Measurements from ENCODE around the gene SYNCRIP.
A peak's percentile ranks its signal among the peaks of the same experiment; 100 is the strongest.

SYNCRIP gene

GRCh38 chr6:85580118-85580877, 62.4 kb downstream of the SYNCRIP start:
- Histone ChIP-seq H3K27ac (ENCODE audit: low read length, poor library complexity, severe bottlenecking) (no peak overlapping the region), H3K36me3 (ENCODE audit: control insufficient read depth in 1 of 2, insufficient read depth in 2 of 2, low read depth in 1 of 2, low read length in 2 of 2) (peaks cover 9 to 15% of the 10 kb centered on the region in 2 experiments), H2BK12ac (ENCODE audit: low read length in 2 of 2) (no peak overlapping the region), H3K18ac (ENCODE audit: low read depth in 1 of 2, low read length in 2 of 2) (no peak overlapping the region), H3K9me3 (ENCODE audit: control insufficient read depth, low read length) (peaks cover 7% of the 10 kb centered on the region), H3K9ac (ENCODE audit: low read length) (no peak overlapping the region), H3K27me3 (ENCODE audit: control insufficient read depth in 1 of 2, insufficient read depth in 1 of 2, low read length in 2 of 2) (no peaks in the 10 kb centered on the region), H2BK120ac (ENCODE audit: low read depth, low read length) (no peak overlapping the region), H3K23ac (ENCODE audit: low read length in 2 of 2) (no peak overlapping the region), H2AK5ac (ENCODE audit: low read length, severe bottlenecking) (no peak overlapping the region), H2AFZ (ENCODE audit: low read depth, low read length) (no peak overlapping the region), H3K4me1 (ENCODE audit: control insufficient read depth, insufficient read depth, low read depth, low read length) (peaks cover 9% of the 10 kb centered on the region), H4K91ac (ENCODE audit: low read length) (no peak overlapping the region), H3K79me1 (replicated peaks; ENCODE audit: low read length, poor library complexity, severe bottlenecking) (peaks cover 10% of the 10 kb centered on the region), H3K14ac (ENCODE audit: low read length in 2 of 2) (no peak overlapping the region), H3K4me3 (ENCODE audit: insufficient read depth in 1 of 2, low read depth in 1 of 2, low read length in 2 of 2) (no peak overlapping the region), H3K4ac (ENCODE audit: low read depth in 1 of 2, low read length in 2 of 2) (peak overlapping the region in 1 of 2 experiments; percentile 39), H4K8ac (ENCODE audit: low read length) (no peak overlapping the region), H3K4me2 (ENCODE audit: low read length, poor library complexity, severe bottlenecking) (no peak overlapping the region), H2BK5ac (ENCODE audit: low read depth, low read length, poor library complexity, severe bottlenecking) (no peak overlapping the region), H2BK15ac (ENCODE audit: low read depth, poor library complexity, severe bottlenecking) (no peak overlapping the region)
- DNase-seq, result peak; percentile 13
- 92% methylated on average over 5 of the region's 5 CpGs for WGBS

- Histone ChIP-seq H3K9me3 (ENCODE audit: control insufficient read depth, low read length) (peaks cover 7% of the 10 kb centered on the region), H4K91ac (ENCODE audit: low read length) (no peak overlapping the region), H2BK12ac (ENCODE audit: low read length in 2 of 2) (no peak overlapping the region), H2BK120ac (ENCODE audit: low read depth, low read length) (no peak overlapping the region), H3K36me3 (ENCODE audit: control insufficient read depth in 1 of 2, insufficient read depth in 2 of 2, low read depth in 1 of 2, low read length in 2 of 2) (peaks cover 9 to 15% of the 10 kb centered on the region in 2 experiments), H3K27ac (ENCODE audit: low read length, poor library complexity, severe bottlenecking) (no peak overlapping the region), H2BK5ac (ENCODE audit: low read depth, low read length, poor library complexity, severe bottlenecking) (no peak overlapping the region), H3K27me3 (ENCODE audit: control insufficient read depth in 1 of 2, insufficient read depth in 1 of 2, low read length in 2 of 2) (no peaks in the 10 kb centered on the region), H2AFZ (ENCODE audit: low read depth, low read length) (no peak overlapping the region), H3K4me3 (ENCODE audit: insufficient read depth in 1 of 2, low read depth in 1 of 2, low read length in 2 of 2) (no peak overlapping the region), H2BK15ac (ENCODE audit: low read depth, poor library complexity, severe bottlenecking) (no peak overlapping the region), H3K79me1 (replicated peaks; ENCODE audit: low read length, poor library complexity, severe bottlenecking) (peaks cover 10% of the 10 kb centered on the region), H3K23ac (ENCODE audit: low read length in 2 of 2) (no peak overlapping the region), H3K14ac (ENCODE audit: low read length in 2 of 2) (no peak overlapping the region), H2AK5ac (ENCODE audit: low read length, severe bottlenecking) (no peak overlapping the region), H3K18ac (ENCODE audit: low read depth in 1 of 2, low read length in 2 of 2) (no peak overlapping the region), H3K4me2 (ENCODE audit: low read length, poor library complexity, severe bottlenecking) (no peak overlapping the region), H3K4ac (ENCODE audit: low read depth in 1 of 2, low read length in 2 of 2) (no peak overlapping the region), H4K8ac (ENCODE audit: low read length) (no peak overlapping the region), H3K4me1 (ENCODE audit: control insufficient read depth, insufficient read depth, low read depth, low read length) (peaks cover 10% of the 10 kb centered on the region), H3K9ac (ENCODE audit: low read length) (no peak overlapping the region)
- 99% methylated on average over 3 of the region's 4 CpGs for WGBS
- DNase-seq, result no peak
Observed at GRCh38 chr6:85579581-85579980, 63.1 kb downstream of the SYNCRIP start.

GRCh38 chr6:85576476-85576875, 66.2 kb downstream of the SYNCRIP start:
- Histone ChIP-seq H3K4me1 (ENCODE audit: control insufficient read depth, insufficient read depth, low read depth, low read length) (peaks cover 10% of the 10 kb centered on the region), H3K9me3 (ENCODE audit: control insufficient read depth, low read length) (no peaks in the 10 kb centered on the region), H2AK5ac (ENCODE audit: low read length, severe bottlenecking) (no peak overlapping the region), H3K14ac (ENCODE audit: low read length in 2 of 2) (no peak overlapping the region), H3K36me3 (ENCODE audit: control insufficient read depth in 1 of 2, insufficient read depth in 2 of 2, low read depth in 1 of 2, low read length in 2 of 2) (peaks cover 9 to 21% of the 10 kb centered on the region in 2 experiments), H3K27ac (ENCODE audit: low read length, poor library complexity, severe bottlenecking) (no peak overlapping the region), H3K23ac (ENCODE audit: low read length in 2 of 2) (no peak overlapping the region), H4K91ac (ENCODE audit: low read length) (no peak overlapping the region), H2BK5ac (ENCODE audit: low read depth, low read length, poor library complexity, severe bottlenecking) (no peak overlapping the region), H2AFZ (ENCODE audit: low read depth, low read length) (no peak overlapping the region), H4K8ac (ENCODE audit: low read length) (no peak overlapping the region), H2BK12ac (ENCODE audit: low read length in 2 of 2) (no peak overlapping the region), H3K4ac (ENCODE audit: low read depth in 1 of 2, low read length in 2 of 2) (no peak overlapping the region), H2BK15ac (ENCODE audit: low read depth, poor library complexity, severe bottlenecking) (no peak overlapping the region), H3K4me3 (ENCODE audit: insufficient read depth in 1 of 2, low read depth in 1 of 2, low read length in 2 of 2) (no peak overlapping the region), H2BK120ac (ENCODE audit: low read depth, low read length) (no peak overlapping the region), H3K18ac (ENCODE audit: low read depth in 1 of 2, low read length in 2 of 2) (no peak overlapping the region), H3K27me3 (ENCODE audit: control insufficient read depth in 1 of 2, insufficient read depth in 1 of 2, low read length in 2 of 2) (no peaks in the 10 kb centered on the region), H3K79me1 (replicated peaks; ENCODE audit: low read length, poor library complexity, severe bottlenecking) (peaks cover 15% of the 10 kb centered on the region), H3K4me2 (ENCODE audit: low read length, poor library complexity, severe bottlenecking) (no peak overlapping the region), H3K9ac (ENCODE audit: low read length) (no peak overlapping the region)
- peak; percentile 10 for DNase-seq
- 92% methylated on average over 2 of the region's 2 CpGs for WGBS

GRCh38 chr6:85574932-85575598, 67.6 kb downstream of the SYNCRIP start:
- Histone ChIP-seq H4K8ac (ENCODE audit: low read length) (no peak overlapping the region), H3K36me3 (ENCODE audit: control insufficient read depth in 1 of 2, insufficient read depth in 2 of 2, low read depth in 1 of 2, low read length in 2 of 2) (peaks cover 13 to 30% of the 10 kb centered on the region in 2 experiments), H2BK120ac (ENCODE audit: low read depth, low read length) (no peak overlapping the region), H3K9me3 (ENCODE audit: control insufficient read depth, low read length) (no peaks in the 10 kb centered on the region), H3K79me1 (replicated peaks; ENCODE audit: low read length, poor library complexity, severe bottlenecking) (peaks cover 14% of the 10 kb centered on the region), H3K27me3 (ENCODE audit: control insufficient read depth in 1 of 2, insufficient read depth in 1 of 2, low read length in 2 of 2) (no peaks in the 10 kb centered on the region), H3K4me3 (ENCODE audit: insufficient read depth in 1 of 2, low read depth in 1 of 2, low read length in 2 of 2) (no peak overlapping the region), H3K18ac (ENCODE audit: low read depth in 1 of 2, low read length in 2 of 2) (no peak overlapping the region), H2BK12ac (ENCODE audit: low read length in 2 of 2) (no peak overlapping the region), H3K23ac (ENCODE audit: low read length in 2 of 2) (no peak overlapping the region), H3K4ac (ENCODE audit: low read depth in 1 of 2, low read length in 2 of 2) (no peak overlapping the region), H2BK15ac (ENCODE audit: low read depth, poor library complexity, severe bottlenecking) (no peak overlapping the region), H3K14ac (ENCODE audit: low read length in 2 of 2) (no peak overlapping the region), H3K9ac (ENCODE audit: low read length) (no peak overlapping the region), H4K91ac (ENCODE audit: low read length) (no peak overlapping the region), H3K4me2 (ENCODE audit: low read length, poor library complexity, severe bottlenecking) (peak overlapping the region; percentile 3), H2BK5ac (ENCODE audit: low read depth, low read length, poor library complexity, severe bottlenecking) (no peak overlapping the region), H3K27ac (ENCODE audit: low read length, poor library complexity, severe bottlenecking) (peak overlapping the region; percentile 61), H3K4me1 (ENCODE audit: control insufficient read depth, insufficient read depth, low read depth, low read length) (peaks cover 4% of the 10 kb centered on the region), H2AK5ac (ENCODE audit: low read length, severe bottlenecking) (no peak overlapping the region), H2AFZ (ENCODE audit: low read depth, low read length) (no peak overlapping the region)
- peak; percentile 50 for DNase-seq
